Activated CD8-positive, alpha-beta T cell treated with anti-CD3 and anti-CD28 coated beads, Interleukin-2, amount 10 ng/mL, durations not matched to agents 7 days and 5 days (primary cell): Measurements from ENCODE around the gene HS6ST1. TPM values are rescaled to one million over a fixed set of nuclear protein-coding genes. Genes with fewer than 3 reads are reported as not detected.
"Not testable (repeated sequence)": the region's sequence is repeated elsewhere in the genome, so short reads cannot be mapped to it uniquely, and the experiment has no call there.

Experiments used
- ATAC-seq: fragments of 150-1000 bp; cut with Tn5 transposase; one replicate; pipeline ENCODE4 v1.10.0; 2021; ENCODE audit warnings: moderate library complexity
- CTCF ChIA-PET: fragments of 350-600 bp; sonication (Branson Sonifier 250); formaldehyde crosslinking; loops from one replicate; lab custom pipeline; 2021; ENCODE audit warnings: antibody characterized with exemption; lab: Charles Lee
- POLR2A ChIA-PET: fragments of 350-600 bp; sonication (Branson Sonifier 250); formaldehyde crosslinking; loops from one replicate; lab custom pipeline; 2021; ENCODE audit warnings: antibody characterized with exemption; lab: Charles Lee
- DNase-seq: peaks from one replicate; pipeline ENCODE4 v3.0.0-alpha.2; 2020
- H3K27ac Mint-ChIP-seq: one replicate; pipeline ENCODE4 v1.8.0; 2021; ENCODE audit warnings: mild to moderate bottlenecking, mixed read lengths
- H3K27me3 Mint-ChIP-seq: one replicate; pipeline ENCODE4 v1.8.0; 2021; ENCODE audit warnings: low read depth, mixed read lengths
- H3K36me3 Mint-ChIP-seq: one replicate; pipeline ENCODE4 v1.8.0; 2021; ENCODE audit warnings: low read depth, mixed read lengths
- H3K4me1 Mint-ChIP-seq: one replicate; pipeline ENCODE4 v1.8.0; 2021; ENCODE audit warnings: low read depth, mixed read lengths
- H3K4me3 Mint-ChIP-seq: one replicate; pipeline ENCODE4 v1.8.0; 2021; ENCODE audit warnings: mild to moderate bottlenecking, mixed read lengths
- H3K9me3 Mint-ChIP-seq: one replicate; pipeline ENCODE4 v1.8.0; 2022; ENCODE audit warnings: mixed read lengths; ENCODE audit not compliant: insufficient read depth
- total RNA-seq, 2 experiments: library from RNA; stranded (reverse); gene quantifications; one replicate each; pipeline ENCODE4 v1.2.3, GENCODE V29; 2021

Gene HS6ST1
- total RNA-seq, 2 experiments from 2014 or later: 7.1 to 8.1 TPM

- Mint-ChIP-seq H3K4me1 (peaks cover 4% of the 10 kb centered on the region), H3K4me3 (no peak overlapping the region), H3K27me3 (peaks cover 5% of the 10 kb centered on the region), H3K36me3 (no peaks in the 10 kb centered on the region), H3K27ac (no peak overlapping the region), H3K9me3 (no peaks in the 10 kb centered on the region)
- no peak for DNase-seq
- POLR2A ChIA-PET: no interaction called here
- no peak for ATAC-seq
- CTCF ChIA-PET: no interaction called here
These were observed 56.1 kb downstream of the HS6ST1 start for GRCh38 chr2:128262315-128263253.

DNA sequence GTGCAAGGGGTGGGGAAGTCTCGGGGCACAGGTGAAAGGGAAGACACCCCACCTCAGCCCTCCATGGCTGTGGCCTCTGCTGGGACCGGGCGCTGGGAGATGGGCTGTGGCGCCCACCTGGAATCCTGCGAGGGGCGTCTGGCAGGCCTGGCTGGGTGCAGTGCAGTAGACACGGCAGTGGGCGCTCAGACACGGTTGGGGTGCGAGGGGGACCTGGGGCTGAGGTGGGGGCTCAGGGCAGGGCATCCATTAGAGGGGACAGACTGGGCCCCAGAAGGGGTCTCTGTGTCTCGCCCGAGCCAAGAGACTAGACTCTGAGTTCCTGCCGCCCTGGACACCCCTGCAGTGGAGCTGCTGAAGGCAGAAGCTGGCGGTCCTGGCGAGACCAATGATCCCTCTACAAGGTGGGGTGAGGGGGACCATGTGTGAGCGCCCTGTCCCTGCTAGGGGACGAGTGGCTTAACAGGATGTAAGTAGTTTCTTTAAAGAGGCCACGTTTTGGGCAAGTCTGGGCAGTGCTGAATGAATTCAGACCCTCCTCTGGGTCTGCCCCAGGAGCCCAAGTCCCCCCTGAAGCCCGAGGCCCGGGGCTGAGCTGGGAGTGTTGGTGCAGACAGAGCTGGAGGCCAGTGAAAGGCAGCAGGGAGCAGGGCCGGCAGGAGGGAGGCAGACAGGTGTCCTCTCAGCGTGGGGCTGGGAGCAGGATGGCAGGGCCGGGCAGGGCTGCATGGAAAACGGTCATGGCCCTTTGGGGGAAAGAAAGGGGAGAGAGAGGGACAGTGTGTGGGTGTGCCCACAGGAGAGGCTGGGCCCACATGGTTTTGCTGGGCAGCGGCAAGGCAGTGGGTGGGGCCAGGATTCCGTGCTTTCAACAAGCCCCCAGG, 57.2 kb downstream of the HS6ST1 start:
- ChIA-PET POLR2A (no interaction called here), CTCF (no interaction called here)
- H3K27ac Mint-ChIP-seq: no peak overlapping the region
- no peak for DNase-seq
- peaks cover 4% of the 10 kb centered on the region for H3K4me1 Mint-ChIP-seq
- no peaks in the 10 kb centered on the region for H3K36me3 Mint-ChIP-seq
- no peak for ATAC-seq
- no peaks in the 10 kb centered on the region for H3K9me3 Mint-ChIP-seq
- peaks cover 5% of the 10 kb centered on the region for H3K27me3 Mint-ChIP-seq
- H3K4me3 Mint-ChIP-seq: no peak overlapping the region

DNA sequence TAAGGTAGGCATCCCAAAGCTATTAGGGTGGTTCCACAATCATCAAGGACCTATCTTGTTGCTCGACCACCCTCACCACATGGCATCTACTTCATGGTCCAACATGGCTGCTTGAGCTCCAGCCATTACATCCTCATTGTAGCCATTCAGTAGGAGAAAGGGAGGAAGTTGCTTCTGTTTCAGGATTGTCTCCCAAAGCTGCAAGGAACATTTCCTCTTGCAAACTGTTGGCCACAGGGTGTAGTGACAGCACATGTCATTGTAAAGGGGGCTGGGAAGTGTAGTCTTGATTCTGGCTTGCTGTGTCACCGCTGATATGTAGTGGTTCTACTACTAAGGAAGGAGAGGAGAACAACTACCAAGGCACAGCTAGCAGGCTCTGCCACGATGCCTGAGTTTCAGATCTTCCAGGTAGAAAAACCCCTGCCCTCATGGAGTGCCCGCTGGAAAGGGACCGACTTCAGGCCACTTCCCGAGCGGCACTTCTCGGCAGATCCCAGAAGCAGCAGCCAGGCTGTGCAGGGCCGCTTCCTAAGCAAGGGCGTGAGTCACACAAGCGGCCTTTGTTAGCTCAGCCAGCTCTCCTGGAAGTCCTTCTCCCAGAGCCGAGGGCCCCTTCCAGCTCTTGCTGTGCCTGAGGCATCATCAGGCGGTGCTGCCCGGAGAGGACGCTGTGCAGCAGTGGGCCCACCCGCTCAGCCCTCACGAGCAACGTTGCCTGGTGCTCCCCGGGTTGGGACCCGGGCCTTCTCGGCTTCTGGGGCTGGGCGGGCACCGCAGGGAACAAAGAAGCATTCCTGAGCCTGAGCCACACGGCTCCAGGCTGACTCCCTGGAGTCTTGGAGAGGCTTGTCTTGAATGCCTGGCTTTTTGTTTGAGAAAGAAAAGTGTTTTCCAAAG, 58.2 kb downstream of the HS6ST1 start:
- peaks cover 12% of the 10 kb centered on the region for H3K27me3 Mint-ChIP-seq
- ChIA-PET CTCF (no interaction called here), POLR2A (no interaction called here)
- H3K9me3 Mint-ChIP-seq: no peaks in the 10 kb centered on the region
- ATAC-seq (no peak), DNase-seq (no peak)
- H3K36me3 Mint-ChIP-seq: no peaks in the 10 kb centered on the region
- H3K27ac Mint-ChIP-seq: no peak overlapping the region
- H3K4me3 Mint-ChIP-seq: no peak overlapping the region
- H3K4me1 Mint-ChIP-seq: peaks cover 4% of the 10 kb centered on the region

DNA sequence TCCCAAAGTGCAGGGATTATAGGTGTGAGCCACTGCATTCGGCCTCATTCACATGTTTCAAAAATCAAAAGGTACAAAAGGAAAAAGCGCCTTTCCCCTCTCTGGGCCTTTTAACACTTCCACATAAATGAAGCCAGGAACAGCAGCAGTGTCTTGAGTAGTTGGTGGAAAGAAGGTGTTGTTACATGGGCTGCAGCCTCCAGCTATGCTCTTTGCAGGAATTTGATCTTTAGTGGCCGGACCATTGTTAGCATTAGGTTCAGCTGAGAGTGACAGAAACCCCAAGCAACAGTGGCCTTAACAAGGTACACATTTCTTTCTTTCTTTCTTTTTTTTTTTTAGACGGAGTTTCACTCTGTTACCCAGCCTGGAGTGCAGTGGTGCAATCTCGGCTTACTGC, 59.1 kb downstream of the HS6ST1 start:
- no peaks in the 10 kb centered on the region for H3K9me3 Mint-ChIP-seq
- H3K4me3 Mint-ChIP-seq: no peak overlapping the region
- ATAC-seq (no peak), DNase-seq (no peak)
- H3K27ac Mint-ChIP-seq: no peak overlapping the region
- no peaks in the 10 kb centered on the region for H3K36me3 Mint-ChIP-seq
- ChIA-PET POLR2A (no interaction called here), CTCF (no interaction called here)
- peaks cover 15% of the 10 kb centered on the region for H3K27me3 Mint-ChIP-seq
- H3K4me1 Mint-ChIP-seq: peaks cover 2% of the 10 kb centered on the region

DNA sequence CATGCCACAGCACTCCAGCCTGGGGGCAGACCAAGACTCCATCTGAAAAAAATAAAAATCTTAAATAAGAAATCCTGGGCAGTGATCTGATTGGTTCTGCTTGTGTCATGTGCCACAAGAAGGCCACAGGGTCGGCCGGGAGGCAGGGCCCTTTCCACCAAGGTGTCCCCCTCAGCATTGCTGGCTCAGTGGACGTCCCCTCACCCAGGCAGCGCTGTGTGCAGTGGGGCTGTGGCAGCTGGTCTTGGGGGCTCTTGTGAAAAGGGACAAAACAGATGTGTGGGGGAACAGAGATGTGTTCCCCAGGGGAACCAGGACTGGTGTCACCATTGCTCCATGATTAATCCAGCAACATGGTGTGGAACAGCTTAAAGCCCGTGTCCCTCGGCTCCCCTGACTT, 60.5 kb downstream of the HS6ST1 start:
- H3K4me1 Mint-ChIP-seq: peaks cover 2% of the 10 kb centered on the region
- H3K9me3 Mint-ChIP-seq: no peaks in the 10 kb centered on the region
- H3K4me3 Mint-ChIP-seq: no peak overlapping the region
- ChIA-PET POLR2A (no interaction called here), CTCF (no interaction called here)
- DNase-seq (no peak), ATAC-seq (no peak)
- H3K27me3 Mint-ChIP-seq: peaks cover 15% of the 10 kb centered on the region
- H3K36me3 Mint-ChIP-seq: no peaks in the 10 kb centered on the region
- H3K27ac Mint-ChIP-seq: no peak overlapping the region

- CTCF ChIA-PET: no interaction called here
- no peak for DNase-seq
- no peak for ATAC-seq
- Mint-ChIP-seq H3K4me1 (no peaks in the 10 kb centered on the region), H3K36me3 (no peaks in the 10 kb centered on the region), H3K9me3 (no peaks in the 10 kb centered on the region), H3K4me3 (no peak overlapping the region), H3K27ac (no peak overlapping the region), H3K27me3 (peaks cover 11% of the 10 kb centered on the region)
- POLR2A ChIA-PET: interaction anchor here (0.6 kb wide), 1 partner anchor 14 kb away, joined by 3 read pairs; no protein-coding TSS in a partner anchor
These were observed 66.2 kb downstream of the HS6ST1 start for GRCh38 chr2:128252501-128252900.

GRCh38 chr2:128252086-128252485, 66.6 kb downstream of the HS6ST1 start:
- H3K9me3 Mint-ChIP-seq, CTCF ChIA-PET, DNase-seq, H3K4me1 Mint-ChIP-seq, H3K4me3 Mint-ChIP-seq, ATAC-seq, H3K36me3 Mint-ChIP-seq, H3K27ac Mint-ChIP-seq: not testable (repeated sequence)
- POLR2A ChIA-PET: interaction anchor here (0.6 to 0.8 kb wide), 2 partner anchors 14 to 611 kb away, joined by 3 to 4 read pairs; no protein-coding TSS in a partner anchor
- peaks cover 11% of the 10 kb centered on the region for H3K27me3 Mint-ChIP-seq

DNA sequence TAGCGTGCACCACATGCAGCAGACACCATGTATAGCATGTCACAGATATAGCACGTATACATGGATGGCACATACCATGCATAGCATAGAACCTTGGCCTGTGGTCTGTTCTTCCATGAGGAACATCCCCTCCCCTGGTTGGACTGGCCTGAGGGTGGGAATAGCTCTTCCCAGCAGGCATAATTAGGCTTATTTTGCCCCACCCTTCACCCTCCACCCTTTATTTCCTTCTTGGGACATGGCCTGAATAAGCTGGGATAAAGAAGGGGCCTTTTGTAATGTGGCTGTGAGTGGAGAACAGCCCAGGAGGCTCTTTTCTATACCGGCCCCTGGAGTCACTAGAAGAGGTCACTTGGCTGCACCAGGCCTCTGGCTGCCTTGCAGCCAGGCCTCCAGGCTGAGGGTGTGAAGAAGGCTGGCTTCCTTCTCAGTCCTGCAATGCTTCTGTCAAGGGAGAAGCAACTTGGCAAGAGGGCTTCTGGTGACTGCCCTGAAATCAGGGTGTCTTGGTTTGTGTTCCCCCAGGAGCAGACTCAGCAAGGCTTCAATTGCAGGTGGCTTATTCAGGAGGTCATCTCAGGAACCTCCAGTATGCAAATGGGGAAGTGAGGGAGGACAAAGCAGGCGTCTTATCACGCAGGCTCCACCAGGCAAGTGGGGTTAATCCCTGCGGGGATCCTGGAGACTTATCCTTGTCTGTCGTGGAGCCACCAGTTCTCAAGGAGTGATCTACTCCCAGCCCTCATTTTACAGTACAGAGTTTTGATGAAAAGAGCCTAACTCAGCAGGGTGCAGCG, 68.2 kb downstream of the HS6ST1 start:
- H3K36me3 Mint-ChIP-seq: no peaks in the 10 kb centered on the region
- H3K9me3 Mint-ChIP-seq: no peaks in the 10 kb centered on the region
- no peak overlapping the region for H3K4me3 Mint-ChIP-seq
- H3K4me1 Mint-ChIP-seq: no peaks in the 10 kb centered on the region
- CTCF ChIA-PET: no interaction called here
- POLR2A ChIA-PET: no interaction called here
- ATAC-seq (no peak), DNase-seq (no peak)
- H3K27me3 Mint-ChIP-seq: peaks cover 2% of the 10 kb centered on the region
- H3K27ac Mint-ChIP-seq: no peak overlapping the region

DNA sequence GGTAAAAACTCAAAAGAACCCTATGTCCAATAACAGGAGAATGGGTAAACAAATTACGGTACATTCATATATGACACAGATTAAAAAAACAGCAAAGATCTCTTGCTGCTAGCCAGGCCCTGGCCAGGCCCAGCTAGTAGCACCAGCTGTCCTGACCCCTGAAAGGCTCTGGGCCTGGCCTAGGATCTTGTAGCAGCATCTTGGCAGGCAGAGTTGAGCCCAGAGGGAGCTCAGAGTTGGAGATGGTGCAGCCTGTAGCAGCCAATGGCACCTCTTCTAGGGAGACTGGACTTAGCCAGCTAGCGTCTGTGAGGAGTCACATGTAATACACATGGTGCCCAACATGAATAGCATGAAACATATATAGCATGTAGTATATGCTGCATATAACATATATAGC, 69.1 kb downstream of the HS6ST1 start:
- POLR2A ChIA-PET: no interaction called here
- no peaks in the 10 kb centered on the region for H3K27me3 Mint-ChIP-seq
- no peak overlapping the region for H3K27ac Mint-ChIP-seq
- H3K4me1 Mint-ChIP-seq: no peaks in the 10 kb centered on the region
- CTCF ChIA-PET: no interaction called here
- no peaks in the 10 kb centered on the region for H3K9me3 Mint-ChIP-seq
- no peaks in the 10 kb centered on the region for H3K36me3 Mint-ChIP-seq
- H3K4me3 Mint-ChIP-seq: no peak overlapping the region
- DNase-seq (no peak), ATAC-seq (no peak)

- ChIA-PET POLR2A (no interaction called here), CTCF (no interaction called here)
- Mint-ChIP-seq H3K9me3 (no peaks in the 10 kb centered on the region), H3K4me1 (no peaks in the 10 kb centered on the region), H3K27me3 (peaks cover 8% of the 10 kb centered on the region), H3K4me3 (no peak overlapping the region), H3K36me3 (no peaks in the 10 kb centered on the region), H3K27ac (no peak overlapping the region)
- no peak for DNase-seq
- no peak for ATAC-seq
These were observed 72.9 kb downstream of the HS6ST1 start for GRCh38 chr2:128245813-128246212.

DNA sequence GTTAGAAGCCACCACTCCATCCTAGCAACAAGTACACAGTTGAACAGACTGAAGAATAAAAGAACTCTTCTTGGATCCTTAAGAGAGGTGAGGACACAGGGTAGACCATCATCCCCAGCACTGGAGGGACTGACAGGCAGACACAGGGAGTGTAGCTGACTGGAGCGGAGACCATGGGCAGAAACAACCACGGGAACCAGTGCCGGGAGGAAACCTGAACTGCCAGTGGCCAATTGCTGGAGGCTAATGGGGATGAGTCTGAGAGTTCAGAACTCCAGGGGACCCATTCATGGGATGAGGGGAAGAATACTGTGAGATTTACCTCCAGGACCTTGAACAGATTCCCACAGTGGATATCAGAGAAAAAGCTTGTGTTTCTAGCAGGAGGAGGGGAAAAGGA, 76.8 kb downstream of the HS6ST1 start:
- Mint-ChIP-seq H3K36me3 (no peaks in the 10 kb centered on the region), H3K27me3 (peaks cover 8% of the 10 kb centered on the region), H3K4me3 (no peak overlapping the region), H3K9me3 (no peaks in the 10 kb centered on the region), H3K4me1 (no peaks in the 10 kb centered on the region), H3K27ac (no peak overlapping the region)
- ATAC-seq (no peak), DNase-seq (no peak)
- CTCF ChIA-PET: no interaction called here
- POLR2A ChIA-PET: no interaction called here
